Coronary artery (tissue), 2 donors: ENCODE results near the gene KDM7A.

Source experiments
- DNase-seq: peaks from one replicate; pipeline ENCODE4 v3.0.0-alpha.2; 2017; ENCODE audit warnings: low spot score
- H3K27ac ChIP-seq, 2 donors: fragments of 200-600 bp; sonication (generic); one replicate each; pipeline ENCODE4 v1.5.1; 2016 to 2019
- H3K4me3 ChIP-seq: fragments of 200-600 bp; sonication (generic); 2 replicates; pipeline ENCODE4 v1.5.1; 2016; ENCODE audit warnings: mild to moderate bottlenecking, moderate library complexity
- TF ChIP-seq, protein P1 (sequence below): fragments of 200-600 bp; sonication (generic); IDR thresholded peaks from one replicate; pipeline ENCODE4 v1.5.1; 2019; ENCODE audit warnings: antibody characterized with exemption

Gene KDM7A, protein sequence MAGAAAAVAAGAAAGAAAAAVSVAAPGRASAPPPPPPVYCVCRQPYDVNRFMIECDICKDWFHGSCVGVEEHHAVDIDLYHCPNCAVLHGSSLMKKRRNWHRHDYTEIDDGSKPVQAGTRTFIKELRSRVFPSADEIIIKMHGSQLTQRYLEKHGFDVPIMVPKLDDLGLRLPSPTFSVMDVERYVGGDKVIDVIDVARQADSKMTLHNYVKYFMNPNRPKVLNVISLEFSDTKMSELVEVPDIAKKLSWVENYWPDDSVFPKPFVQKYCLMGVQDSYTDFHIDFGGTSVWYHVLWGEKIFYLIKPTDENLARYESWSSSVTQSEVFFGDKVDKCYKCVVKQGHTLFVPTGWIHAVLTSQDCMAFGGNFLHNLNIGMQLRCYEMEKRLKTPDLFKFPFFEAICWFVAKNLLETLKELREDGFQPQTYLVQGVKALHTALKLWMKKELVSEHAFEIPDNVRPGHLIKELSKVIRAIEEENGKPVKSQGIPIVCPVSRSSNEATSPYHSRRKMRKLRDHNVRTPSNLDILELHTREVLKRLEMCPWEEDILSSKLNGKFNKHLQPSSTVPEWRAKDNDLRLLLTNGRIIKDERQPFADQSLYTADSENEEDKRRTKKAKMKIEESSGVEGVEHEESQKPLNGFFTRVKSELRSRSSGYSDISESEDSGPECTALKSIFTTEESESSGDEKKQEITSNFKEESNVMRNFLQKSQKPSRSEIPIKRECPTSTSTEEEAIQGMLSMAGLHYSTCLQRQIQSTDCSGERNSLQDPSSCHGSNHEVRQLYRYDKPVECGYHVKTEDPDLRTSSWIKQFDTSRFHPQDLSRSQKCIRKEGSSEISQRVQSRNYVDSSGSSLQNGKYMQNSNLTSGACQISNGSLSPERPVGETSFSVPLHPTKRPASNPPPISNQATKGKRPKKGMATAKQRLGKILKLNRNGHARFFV

DNA sequence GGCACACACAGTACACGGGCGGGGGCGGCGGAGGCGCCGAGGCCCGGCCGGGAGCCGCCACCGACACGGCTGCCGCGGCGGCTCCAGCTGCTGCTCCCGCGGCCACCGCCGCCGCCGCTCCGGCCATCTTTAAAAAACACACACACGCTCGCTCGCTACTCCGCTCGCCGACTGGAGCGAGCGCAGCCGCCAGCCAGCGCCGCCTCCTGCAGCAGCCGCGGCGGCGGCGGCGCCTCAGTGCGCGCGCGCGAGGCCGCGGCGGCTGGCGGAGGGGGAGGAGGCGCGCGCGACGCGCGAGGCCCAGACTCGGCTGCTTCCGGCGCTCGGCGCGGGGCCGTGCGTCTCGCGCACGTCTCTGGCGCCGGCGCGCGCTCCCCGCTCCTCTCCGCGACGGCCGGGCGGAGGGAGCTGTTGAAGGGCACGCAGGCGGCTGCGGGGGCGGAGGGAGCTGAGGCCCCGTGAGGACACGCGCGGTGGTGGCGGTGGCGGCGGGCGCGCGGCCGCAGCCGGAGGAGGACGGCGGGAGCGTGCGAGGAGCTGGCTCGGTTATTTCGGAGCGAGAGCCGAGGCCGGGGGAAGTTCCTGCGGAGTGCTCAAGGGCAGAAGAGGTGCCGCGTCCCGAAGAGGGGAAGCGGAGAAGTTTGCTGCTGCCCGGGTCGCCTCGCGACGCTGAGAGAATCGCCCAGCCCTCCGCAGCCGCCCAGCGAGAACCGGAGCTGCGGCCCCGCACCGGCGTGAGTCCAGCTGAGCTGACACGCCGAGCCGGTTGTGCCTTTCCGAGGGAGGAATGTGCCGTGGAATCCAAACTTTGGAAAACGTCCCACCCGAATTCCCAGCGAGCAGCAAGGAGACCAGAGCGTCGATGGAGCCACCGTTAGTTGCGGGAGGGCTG lies at the start of gene KDM7A:
Gene KDM7A, minus strand, starts transcription at position 173 of the 892 bp plus-strand sequence. Its CDS starts 46 bp downstream, at position 127.
- DNase-seq = peak; percentile 93
- Histone ChIP-seq H3K27ac (peak within 1 kb of the TSS; percentile 99 to 100), H3K4me3 (peak within 1 kb of the TSS; percentile 99)
- TF ChIP-seq, protein P1, sequence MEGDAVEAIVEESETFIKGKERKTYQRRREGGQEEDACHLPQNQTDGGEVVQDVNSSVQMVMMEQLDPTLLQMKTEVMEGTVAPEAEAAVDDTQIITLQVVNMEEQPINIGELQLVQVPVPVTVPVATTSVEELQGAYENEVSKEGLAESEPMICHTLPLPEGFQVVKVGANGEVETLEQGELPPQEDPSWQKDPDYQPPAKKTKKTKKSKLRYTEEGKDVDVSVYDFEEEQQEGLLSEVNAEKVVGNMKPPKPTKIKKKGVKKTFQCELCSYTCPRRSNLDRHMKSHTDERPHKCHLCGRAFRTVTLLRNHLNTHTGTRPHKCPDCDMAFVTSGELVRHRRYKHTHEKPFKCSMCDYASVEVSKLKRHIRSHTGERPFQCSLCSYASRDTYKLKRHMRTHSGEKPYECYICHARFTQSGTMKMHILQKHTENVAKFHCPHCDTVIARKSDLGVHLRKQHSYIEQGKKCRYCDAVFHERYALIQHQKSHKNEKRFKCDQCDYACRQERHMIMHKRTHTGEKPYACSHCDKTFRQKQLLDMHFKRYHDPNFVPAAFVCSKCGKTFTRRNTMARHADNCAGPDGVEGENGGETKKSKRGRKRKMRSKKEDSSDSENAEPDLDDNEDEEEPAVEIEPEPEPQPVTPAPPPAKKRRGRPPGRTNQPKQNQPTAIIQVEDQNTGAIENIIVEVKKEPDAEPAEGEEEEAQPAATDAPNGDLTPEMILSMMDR = no peak

DNA sequence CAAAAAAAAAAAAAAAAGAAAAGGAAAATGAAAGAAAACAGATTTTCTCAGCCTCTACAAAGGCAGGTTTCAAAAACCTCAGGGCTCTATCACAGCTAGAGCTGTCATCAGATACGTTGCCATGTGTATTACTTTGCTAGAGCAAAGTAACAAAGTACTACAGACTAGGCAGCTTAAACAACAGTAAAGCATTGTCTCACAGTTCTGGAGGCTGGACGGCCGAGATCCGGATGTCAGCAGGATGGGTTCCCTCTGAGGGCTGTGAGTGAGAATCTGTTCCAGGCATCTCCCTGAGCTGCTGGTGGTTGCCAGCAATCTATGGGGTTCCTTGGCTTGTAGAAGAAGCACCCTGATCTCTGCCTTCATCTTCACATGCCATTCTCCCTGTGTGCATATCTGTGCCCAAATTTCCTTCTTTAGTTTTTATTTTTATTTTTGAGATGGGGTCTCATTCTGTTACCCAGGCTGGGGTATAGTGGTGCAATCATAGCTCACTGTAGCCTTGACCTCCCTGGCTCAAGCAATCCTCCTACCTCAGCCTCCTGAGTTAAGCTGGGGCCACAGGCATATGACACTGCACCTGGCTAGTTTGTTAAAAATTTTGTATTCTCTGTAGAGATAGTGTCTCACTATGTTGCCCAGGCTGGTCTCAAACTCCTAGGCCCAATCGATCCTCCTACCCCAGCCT lies 48.9 kb upstream of the KDM7A start:
- TF ChIP-seq, protein P1 = no peak
- H3K27ac ChIP-seq = no peak overlapping the region
- H3K4me3 ChIP-seq = no peak overlapping the region
- no peak for DNase-seq

DNA sequence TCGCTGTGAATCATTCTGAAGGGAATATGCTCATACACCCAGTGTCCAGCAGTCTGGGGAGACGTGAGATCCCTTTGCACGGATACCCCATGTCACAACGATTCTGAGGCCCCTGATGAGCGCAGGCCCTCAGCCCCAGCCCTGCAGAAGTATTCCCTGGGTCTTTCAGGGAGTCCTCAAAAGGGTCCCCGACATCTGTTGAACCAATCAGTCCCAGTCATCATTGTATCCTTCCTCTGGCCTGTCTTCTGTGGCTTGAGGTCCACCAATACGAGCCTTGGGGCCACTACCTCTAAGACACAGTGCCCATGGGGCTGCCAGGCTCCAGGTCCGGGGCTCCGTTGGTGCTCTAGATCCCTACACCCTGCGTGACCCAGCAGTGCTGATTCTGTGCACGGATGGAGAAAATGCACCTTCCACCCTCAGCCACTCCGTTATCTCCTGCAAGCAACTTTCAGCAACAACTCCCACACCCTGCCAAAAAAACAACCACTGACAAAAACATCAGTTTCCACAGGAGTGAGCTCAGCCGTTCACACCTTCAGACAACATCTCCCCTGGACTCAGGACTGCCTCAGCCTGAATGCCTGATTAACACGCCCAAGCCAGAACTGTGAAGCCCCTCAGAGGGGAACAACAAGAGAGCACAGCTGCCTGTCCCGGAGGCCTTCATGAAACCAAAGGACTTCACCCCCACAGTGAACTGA lies 46.9 kb upstream of the KDM7A start:
- TF ChIP-seq, protein P1 = no peak
- H3K4me3 ChIP-seq = no peak overlapping the region
- no peak overlapping the region for H3K27ac ChIP-seq
- DNase-seq = no peak

DNA sequence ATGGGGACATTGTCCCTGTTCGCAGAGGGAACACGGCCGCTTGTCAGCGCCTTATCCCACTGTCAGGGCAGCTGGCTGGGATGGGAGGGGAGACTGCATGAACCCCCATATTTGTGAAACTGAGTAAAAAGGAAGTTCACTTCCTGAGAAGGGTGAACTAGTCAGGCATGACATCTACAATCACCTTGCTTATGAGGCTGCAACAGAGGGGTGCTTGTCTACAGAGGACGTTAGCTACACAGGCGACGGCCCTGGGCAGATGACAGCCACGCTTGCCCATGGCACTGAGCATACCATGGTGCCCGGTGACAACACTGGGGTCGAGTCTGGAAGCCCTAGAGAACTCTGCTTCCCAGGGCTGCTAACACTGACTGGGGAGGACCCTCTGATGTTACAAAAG lies 46.0 kb upstream of the KDM7A start:
- Histone ChIP-seq H3K4me3 (no peak overlapping the region), H3K27ac (no peak overlapping the region)
- TF ChIP-seq, protein P1 = no peak
- no peak for DNase-seq

DNA sequence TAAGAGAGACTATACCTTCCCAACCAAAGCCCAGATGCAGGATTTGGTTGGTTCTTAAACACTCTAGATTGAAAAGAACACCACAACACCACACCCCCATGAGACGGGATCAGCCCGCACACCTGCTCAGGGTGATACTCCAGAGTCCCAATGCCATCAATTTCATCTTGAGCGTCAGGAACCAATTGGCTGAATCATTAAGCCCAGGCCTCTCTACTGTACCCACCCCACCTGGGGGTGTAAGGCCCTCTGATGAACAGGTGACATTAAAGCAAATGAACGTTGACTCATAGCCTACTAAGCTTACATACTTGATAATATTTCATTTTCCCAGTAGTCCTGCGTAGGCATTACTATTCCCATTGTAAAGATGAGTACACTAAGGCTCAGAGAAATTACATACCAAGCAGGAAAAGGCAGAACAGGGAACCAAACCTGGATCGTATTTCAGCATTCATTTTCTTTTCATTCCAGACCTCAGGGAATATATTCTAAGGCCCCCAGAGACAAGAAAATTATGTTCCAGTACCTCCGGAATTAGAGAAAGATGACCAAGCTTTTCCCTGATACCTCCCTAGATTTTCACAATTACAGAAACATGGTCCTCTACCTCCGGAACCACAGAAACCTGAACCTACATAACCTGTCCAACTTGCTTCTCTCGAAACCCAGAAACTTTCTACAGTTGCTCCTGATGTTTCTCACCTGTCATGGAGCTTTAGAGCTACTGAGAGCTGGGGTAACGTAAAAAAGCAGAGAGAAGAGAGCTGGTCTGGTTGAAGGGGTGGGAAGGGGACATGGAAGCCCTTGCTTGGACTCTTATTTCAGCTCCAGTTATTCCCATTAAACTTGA lies 43.1 kb upstream of the KDM7A start:
- no peak for DNase-seq
- TF ChIP-seq, protein P1 = no peak
- Histone ChIP-seq H3K4me3 (no peak overlapping the region), H3K27ac (no peak overlapping the region)
